ENCODE measurements around the gene NTM.

DNA sequence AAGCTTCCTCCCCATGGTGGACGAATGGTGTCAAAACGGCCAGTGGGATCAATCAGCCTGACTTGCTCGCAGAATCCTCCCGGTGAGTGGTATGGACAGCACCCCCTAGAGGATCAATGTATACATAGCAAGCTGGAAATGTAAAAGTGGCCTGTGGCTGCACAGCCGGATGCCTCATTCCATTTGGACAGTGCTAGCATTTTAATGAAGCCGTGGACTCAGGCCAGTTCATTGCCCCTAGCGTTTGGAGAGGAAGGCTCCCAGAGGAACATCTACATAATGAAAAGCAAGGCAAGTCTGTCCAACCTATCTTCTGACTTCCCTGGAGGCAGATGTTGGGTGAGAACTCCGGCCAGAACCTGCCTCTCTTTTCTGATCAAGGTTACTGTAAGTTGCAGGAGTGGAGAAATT lies 942.3 kb downstream of the NTM start:
- TF ChIP-seq CTCF (tag by site-specific recombination; IDR thresholded peaks at IDR 0.05) (no peak), ZNF48 (tag by site-specific recombination; IDR thresholded peaks at IDR 0.05) (no peak), ZNF777 (tag by site-specific recombination; IDR thresholded peaks at IDR 0.05; ENCODE audit: borderline replicate concordance) (no peak), ZNF423 (tag by site-specific recombination; IDR thresholded peaks at IDR 0.05) (no peak), ZBTB48 (tag by site-specific recombination; IDR thresholded peaks at IDR 0.05) (no peak), GLI2 (tag by site-specific recombination; IDR thresholded peaks at IDR 0.05; ENCODE audit: borderline replicate concordance, low read depth) (no peak), FEZF1 (tag by site-specific recombination; IDR thresholded peaks at IDR 0.05) (no peak), ZNF510 (tag by site-specific recombination; IDR thresholded peaks at IDR 0.05; ENCODE audit: insufficient replicate concordance) (no peak)
- TF ChIP-seq, protein P1, sequence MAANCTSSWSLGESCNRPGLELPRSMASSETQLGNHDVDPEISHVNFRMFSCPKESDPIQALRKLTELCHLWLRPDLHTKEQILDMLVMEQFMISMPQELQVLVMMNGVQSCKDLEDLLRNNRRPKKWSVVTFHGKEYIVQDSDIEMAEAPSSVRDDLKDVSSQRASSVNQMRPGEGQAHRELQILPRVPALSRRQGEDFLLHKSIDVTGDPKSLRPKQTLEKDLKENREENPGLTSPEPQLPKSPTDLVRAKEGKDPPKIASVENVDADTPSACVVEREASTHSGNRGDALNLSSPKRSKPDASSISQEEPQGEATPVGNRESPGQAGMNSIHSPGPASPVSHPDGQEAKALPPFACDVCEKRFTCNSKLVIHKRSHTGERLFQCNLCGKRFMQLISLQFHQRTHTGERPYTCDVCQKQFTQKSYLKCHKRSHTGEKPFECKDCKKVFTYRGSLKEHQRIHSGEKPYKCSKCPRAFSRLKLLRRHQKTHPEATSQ (tag by site-specific recombination; IDR thresholded peaks at IDR 0.05): no peak

Measured in HEK293 (cell line).